IMR-90 (cell line): ENCODE measurements around the gene PIAS3. TPM values are rescaled to one million over a fixed set of nuclear protein-coding genes. Genes with fewer than 3 reads are reported as not detected.

Experiments used
- ATAC-seq: fragments of 200-7000 bp; cut with Tn5 transposase; 2 replicates; pipeline ENCODE4 v1.9.1; 2020; ENCODE audit warnings: low read depth, mild to moderate bottlenecking, moderate library complexity
- BruUV-seq: library from RNA; stranded (reverse); fragments of 400-500 nt; replicated peaks from 2 replicates; lab custom pipeline; 2021; lab: Mats Ljungman, UMichigan
- CTCF ChIA-PET: fragments of 300-600 bp; formaldehyde crosslinking; extraction: SDS; loops from one replicate; lab custom pipeline; 2021; ENCODE audit warnings: antibody characterized with exemption; lab: Yijun Ruan, JAX
- POLR2A ChIA-PET: fragments of 300-600 bp; sonication (Branson Sonifier 250); formaldehyde crosslinking; loops from one replicate; lab custom pipeline; 2022; ENCODE audit warnings: antibody characterized with exemption; ENCODE audit not compliant: unreplicated experiment; lab: Charles Lee
- DNase-seq: peaks from one replicate; pipeline ENCODE4 v3.0.0; 2013
- H2AFZ ChIP-seq: replicated peaks from 2 replicates; pipeline ENCODE3; 2013; ENCODE audit warnings: low read length, mild to moderate bottlenecking; ENCODE audit not compliant: poor library complexity
- H2AK5ac ChIP-seq: 2 replicates; pipeline ENCODE4 v1.6.1; 2013; ENCODE audit warnings: low read depth, low read length, inconsistent platforms
- H2AK9ac ChIP-seq: replicated peaks from 2 replicates; pipeline ENCODE3; 2013; ENCODE audit warnings: mild to moderate bottlenecking, low read depth, low read length, moderate library complexity; ENCODE audit not compliant: poor library complexity
- H2BK120ac ChIP-seq: 2 replicates; pipeline ENCODE4 v1.6.1; 2013; ENCODE audit warnings: low read depth, low read length, inconsistent platforms
- H2BK15ac ChIP-seq: 3 replicates; pipeline ENCODE4 v1.6.1; 2013; ENCODE audit warnings: low read depth, low read length, inconsistent platforms
- H2BK20ac ChIP-seq: 2 replicates; pipeline ENCODE4 v1.6.1; 2013; ENCODE audit warnings: low read depth, mild to moderate bottlenecking, inconsistent platforms, low read length, moderate library complexity
- H2BK5ac ChIP-seq: 2 replicates; pipeline ENCODE4 v1.6.1; 2013; ENCODE audit warnings: mild to moderate bottlenecking, low read depth, low read length, inconsistent platforms; ENCODE audit not compliant: poor library complexity, severe bottlenecking
- H3K14ac ChIP-seq: replicated peaks from 2 replicates; pipeline ENCODE4 v1.6.1; 2013; ENCODE audit warnings: low read depth, low read length, inconsistent platforms
- H3K18ac ChIP-seq: 2 replicates; pipeline ENCODE4 v1.6.1; 2013; ENCODE audit warnings: low read depth, low read length, control low read depth
- H3K23ac ChIP-seq: 2 replicates; pipeline ENCODE4 v1.6.1; 2013; ENCODE audit warnings: low read depth, low read length, inconsistent platforms
- H3K27ac ChIP-seq: 2 replicates; pipeline ENCODE4 v1.5.1; 2013; ENCODE audit warnings: mild to moderate bottlenecking, control low read depth, low read length; ENCODE audit not compliant: insufficient read depth
- H3K27me3 ChIP-seq: 2 replicates; pipeline ENCODE4 v1.6.1; 2013; ENCODE audit warnings: low read length; ENCODE audit not compliant: control insufficient read depth, insufficient read depth
- H3K36me3 ChIP-seq: 2 replicates; pipeline ENCODE4 v1.6.1; 2013; ENCODE audit warnings: low read length, mixed read lengths; ENCODE audit not compliant: control insufficient read depth, insufficient read depth
- H3K4ac ChIP-seq: 2 replicates; pipeline ENCODE4 v1.6.1; 2013; ENCODE audit warnings: low read depth, low read length, inconsistent platforms
- H3K4me1 ChIP-seq: 2 replicates; pipeline ENCODE4 v1.6.1; 2013; ENCODE audit warnings: low read length, mixed read lengths; ENCODE audit not compliant: control insufficient read depth, insufficient read depth
- H3K4me2 ChIP-seq: 2 replicates; pipeline ENCODE4 v1.6.1; 2013; ENCODE audit warnings: low read depth, mild to moderate bottlenecking, control low read depth, low read length, moderate library complexity
- H3K4me3 ChIP-seq: 2 replicates; pipeline ENCODE4 v1.5.1; 2013; ENCODE audit warnings: low read depth, mild to moderate bottlenecking, control low read depth, low read length, moderate library complexity; ENCODE audit not compliant: insufficient read depth
- H3K56ac ChIP-seq: 2 replicates; pipeline ENCODE4 v1.6.1; 2013; ENCODE audit warnings: low read length, inconsistent platforms; ENCODE audit not compliant: insufficient read depth; ENCODE audit errors: extremely low read depth
- H3K79me1 ChIP-seq, 2 experiments: 2 replicates each; pipeline ENCODE4 v1.6.1; 2013; ENCODE audit warnings: low read length in 2 of 2, inconsistent platforms in 1 of 2, low read depth in 1 of 2
- H3K9ac ChIP-seq: 2 replicates; pipeline ENCODE4 v1.6.1; 2013; ENCODE audit warnings: low read depth, low read length, control low read depth
- H3K9me1 ChIP-seq: 2 replicates; pipeline ENCODE4 v1.6.1; 2013; ENCODE audit warnings: low read length, inconsistent platforms; ENCODE audit not compliant: insufficient read depth
- H3K9me3 ChIP-seq: 2 replicates; pipeline ENCODE4 v1.6.1; 2013; ENCODE audit warnings: low read length; ENCODE audit not compliant: control insufficient read depth, insufficient read depth
- H4K20me1 ChIP-seq: 2 replicates; pipeline ENCODE4 v1.6.1; 2013; ENCODE audit warnings: low read length, inconsistent platforms; ENCODE audit not compliant: insufficient read depth
- H4K5ac ChIP-seq: 2 replicates; pipeline ENCODE4 v1.6.1; 2013; ENCODE audit warnings: mild to moderate bottlenecking, low read depth, low read length, control low read depth
- H4K8ac ChIP-seq, 2 experiments: 2 replicates each; pipeline ENCODE4 v1.6.1; 2013; ENCODE audit warnings: low read depth in 2 of 2, low read length in 2 of 2, control low read depth in 1 of 2, inconsistent platforms in 1 of 2
- H4K91ac ChIP-seq: 2 replicates; pipeline ENCODE4 v1.6.1; 2013; ENCODE audit warnings: low read depth, low read length, inconsistent platforms; ENCODE audit not compliant: insufficient read depth
- BHLHE40 ChIP-seq: fragments of 150-350 bp; IDR thresholded peaks from 2 replicates; pipeline ENCODE4 v1.6.1; 2016; ENCODE audit warnings: mild to moderate bottlenecking, low read depth, low read length
- WGBS, 2 experiments: methylation state at CpG; one replicate each; pipeline versions ENCODE4 v1.1.5 to v1.1.7; 2013; ENCODE audit warnings: missing lambda C conversion rate in 2 of 2; ENCODE audit not compliant: insufficient read length in 1 of 2; ENCODE audit errors: extremely low coverage in 2 of 2; 5-methylcytosine and 5-hydroxymethylcytosine counted together
- dilution Hi-C: fragments of 300-500 bp; cut with HindIII; formaldehyde crosslinking; loops from one replicate; pipeline ENCODE4 v1.14.3; 2018; ENCODE audit warnings: low sequenced_read_pairs; ENCODE audit not compliant: unreplicated experiment
- in situ Hi-C: fragments of 300-500 bp; cut with MboI; formaldehyde crosslinking; loops from 3 replicates; pipeline ENCODE4 v1.14.3; 2019; ENCODE audit warnings: low sequenced_read_pairs, inconsistent platforms, mixed read lengths
- intact Hi-C: fragments of 100-400 bp; cut with micrococcal nuclease; formaldehyde crosslinking; loops from 2 replicates; pipeline ENCODE4 v1.10.0; 2022
- polyA plus RNA-seq, 3 experiments: library from polyadenylated mRNA; depleted of rRNA; stranded (reverse); fragments of >200 nt; gene quantifications; 2 replicates each; pipeline ENCODE4 v1.2.3, GENCODE V29; 2012; ENCODE audit warnings: low replicate concordance in 1 of 3
- total RNA-seq: library from RNA; depleted of rRNA; stranded (reverse); fragments of >200 nt; gene quantifications from 2 replicates; pipeline ENCODE4 v1.2.3, GENCODE V29; 2012

Gene PIAS3
- total and polyA plus RNA-seq, 2 of the 4 experiments (the other 2 are of a cell fraction), result 11.1 to 53.7 TPM

GRCh38 chr1:145874646-145875045 is 15.8 kb upstream of the PIAS3 start:
- no peak overlapping the region for H2AFZ ChIP-seq
- intact Hi-C loops (no loop called here), in situ Hi-C loops (loop anchor here (5.0 kb wide), 1 partner anchor 48 kb away; no protein-coding TSS in a partner anchor), dilution Hi-C loops (no loop called here)
- H2BK20ac ChIP-seq, result no peak overlapping the region
- H3K18ac ChIP-seq, result no peak overlapping the region
- no TSS peak for BruUV-seq
- H3K9me3 ChIP-seq, result no peaks in the 10 kb centered on the region
- WGBS, 2 experiments, result 97% methylated on average over 6 of the region's 12 CpGs; no CpG with 5 or more reads in 1 of the 2 experiments
- no peak overlapping the region for H2AK5ac ChIP-seq
- no peak overlapping the region for H2BK5ac ChIP-seq
- H3K14ac ChIP-seq, result no peak overlapping the region
- POLR2A ChIA-PET, result no interaction called here
- H2AK9ac ChIP-seq, result no peak overlapping the region
- H3K27ac ChIP-seq, result no peak overlapping the region
- CTCF ChIA-PET, result interaction anchor here (0.6 to 1.2 kb wide), 3 partner anchors 17 to 77 kb away, joined by 3 to 5 read pairs (median 4); partner anchors contain the start of gene ITGA10
- H3K79me1 ChIP-seq, result 0 out of 4 replicates have a peak, but pooled peaks cover 0 to 4% of the 10 kb centered on the region in 2 experiments
- DNase-seq, result no peak
- no peak overlapping the region for H3K4me2 ChIP-seq
- H3K9ac ChIP-seq, result no peak overlapping the region
- no peak for TF ChIP-seq BHLHE40
- H4K20me1 ChIP-seq, result no peaks in the 10 kb centered on the region
- H2BK15ac ChIP-seq, result no peak overlapping the region
- no peak for ATAC-seq
- peaks cover 10% of the 10 kb centered on the region for H3K4me1 ChIP-seq
- no peak overlapping the region for H4K8ac ChIP-seq
- H4K91ac ChIP-seq, result no peak overlapping the region
- no peak overlapping the region for H3K23ac ChIP-seq
- H2BK120ac ChIP-seq, result no peak overlapping the region
- H3K4me3 ChIP-seq, result no peak overlapping the region
- no peaks in the 10 kb centered on the region for H3K9me1 ChIP-seq
- H3K56ac ChIP-seq, result no peak overlapping the region
- H3K36me3 ChIP-seq, result no peaks in the 10 kb centered on the region
- H4K5ac ChIP-seq, result no peak overlapping the region
- H3K27me3 ChIP-seq, result no peaks in the 10 kb centered on the region; the same call in 1 of the 2 replicates
- no peak overlapping the region for H3K4ac ChIP-seq
